Upper lobe of left lung (tissue), 6 donors: ENCODE results near the gene TMEM183A. TPM values are rescaled to one million over a fixed set of nuclear protein-coding genes. Genes with fewer than 3 reads are reported as not detected.
"Not testable (repeated sequence)": the region's sequence is repeated elsewhere in the genome, so short reads cannot be mapped to it uniquely, and the experiment has no call there.

Source experiments
- ATAC-seq, 2 donors: fragments of 200-7000 bp; cut with Tn5 transposase; one replicate each; pipeline ENCODE4 v1.9.1; 2022; ENCODE audit warnings: mild to moderate bottlenecking in 2 of 2, moderate library complexity in 2 of 2; ENCODE audit not compliant: low FRiP score in 2 of 2
- DNase-seq, 2 donors: peaks; one replicate each; pipeline ENCODE4 v3.0.0-alpha.2; 2019 to 2020
- H3K27ac ChIP-seq, 4 donors: fragments of 200-600 bp; sonication (generic); one replicate each; pipeline ENCODE4 v1.5.1; 2016 to 2019
- H3K27me3 ChIP-seq, 4 donors: fragments of 200-600 bp; sonication (generic); one replicate each; pipeline ENCODE4 v1.5.1; 2017 to 2019
- H3K36me3 ChIP-seq, 4 donors: fragments of 200-600 bp; sonication (generic); one replicate each; pipeline ENCODE4 v1.5.1; 2016 to 2019
- H3K4me1 ChIP-seq, 4 donors: fragments of 200-600 bp; sonication (generic); one replicate each; pipeline ENCODE4 v1.5.1; 2018 to 2019
- H3K4me3 ChIP-seq, 4 donors: fragments of 200-600 bp; sonication (generic); one replicate each; pipeline ENCODE4 v1.5.1; 2017 to 2019; ENCODE audit warnings: mild to moderate bottlenecking in 2 of 4, moderate library complexity in 1 of 4
- H3K9me3 ChIP-seq, 4 donors: fragments of 200-600 bp; sonication (generic); one replicate each; pipeline ENCODE4 v1.5.1; 2018 to 2019
- CTCF ChIP-seq, 6 experiments: fragments of 450-650 bp in 4 of 6; fragments of 200-600 bp in 2 of 6; sonication (generic) in 2 of 6; IDR thresholded peaks; one replicate each; pipeline ENCODE4 v1.5.1; 2016 to 2019; ENCODE audit warnings: antibody characterized with exemption in 6 of 6
- EP300 ChIP-seq, 4 donors: sonication (generic); formaldehyde crosslinking; IDR thresholded peaks; one replicate each; pipeline ENCODE4 v1.5.1; 2017; ENCODE audit warnings: antibody characterized with exemption in 4 of 4, control low read depth in 2 of 4
- POLR2A ChIP-seq, 4 donors: fragments of 450-650 bp; IDR thresholded peaks; one replicate each; pipeline ENCODE4 v1.5.1; 2016 to 2017; ENCODE audit warnings: antibody characterized with exemption in 4 of 4, mild to moderate bottlenecking in 2 of 4
- POLR2AphosphoS5 ChIP-seq, 2 donors: sonication (generic); formaldehyde crosslinking; IDR thresholded peaks; one replicate each; pipeline ENCODE4 v1.5.1; 2017; ENCODE audit warnings: antibody characterized with exemption in 2 of 2
- WGBS, 2 donors: methylation state at CpG; one replicate each; pipeline ENCODE4 v1.1.5; 2017 to 2018; 5-methylcytosine and 5-hydroxymethylcytosine counted together
- total RNA-seq, 6 donors: library from RNA; depleted of rRNA in 4 of 6; stranded (reverse); fragments of >200 nt in 4 of 6; gene quantifications; one replicate each; pipeline versions ENCODE4 v1.1.0 to v1.2.1, GENCODE V29; 2016 to 2021
- donor health status: DM: no; HTN: no; CAD: no; lungs with moderate emphysema.
- donor health status: DM: no; HTN: yes; CAD: no; lungs with severe emphysema.

TMEM183A gene
- total RNA-seq, 6 donors from 2014 or later = 45.4 to 71.9 (median 68.1) TPM

DNA sequence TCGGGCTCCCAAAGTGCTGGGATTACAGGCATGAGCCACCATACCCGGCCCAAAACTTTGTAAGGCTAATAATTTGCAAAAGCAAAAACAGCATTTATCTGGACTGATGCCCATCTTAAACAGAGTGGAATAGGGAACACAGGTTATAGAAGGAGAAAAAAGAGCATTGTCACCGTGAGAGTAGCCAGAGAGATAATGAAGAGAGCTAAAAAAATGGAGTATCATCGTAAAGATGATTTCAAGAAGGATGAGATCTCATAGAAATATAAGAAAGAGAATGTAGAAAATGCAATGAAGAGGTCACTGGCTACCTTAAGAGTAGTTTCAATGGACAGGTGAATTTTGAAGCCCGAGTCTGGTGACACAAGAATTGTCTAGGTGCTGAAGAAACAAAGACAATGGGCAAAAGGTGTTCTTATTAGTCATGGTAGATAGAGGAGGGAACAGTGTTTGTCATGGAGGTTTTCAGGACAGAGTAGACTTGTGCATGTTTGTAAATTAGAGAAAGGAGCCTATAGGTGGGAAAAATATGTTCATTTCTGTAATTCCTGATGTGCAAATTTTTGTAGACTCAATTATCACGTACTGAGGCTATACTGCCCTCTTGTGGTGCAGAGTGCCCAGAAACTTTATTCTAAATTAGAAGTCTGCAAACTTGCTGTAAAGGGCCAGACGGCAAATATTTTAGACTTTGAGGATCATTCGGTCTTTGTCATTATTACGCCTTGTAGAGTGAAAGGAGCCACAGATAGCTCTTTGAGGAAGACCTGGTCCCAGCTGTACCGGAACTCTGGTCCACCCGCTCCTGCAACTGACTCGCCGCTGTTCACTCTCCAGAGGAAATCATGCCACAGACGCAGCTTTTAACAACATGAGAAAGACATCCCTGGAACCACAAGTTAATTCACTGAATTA lies 8.1 kb upstream of the TMEM183A start:
- 36 to 41% methylated on average over 14 of the region's 14 CpGs for WGBS, 2 donors
- peak; percentile 61 to 82 for ATAC-seq
- peak in 1 of 2 donors; percentile 28 for DNase-seq
- no peaks in the 10 kb centered on the region for H3K9me3 ChIP-seq
- H3K36me3 ChIP-seq = no peaks in the 10 kb centered on the region
- no peak overlapping the region for H3K27ac ChIP-seq
- no peak for TF ChIP-seq EP300 (IDR thresholded peaks at IDR 0.05)
- TF ChIP-seq CTCF (IDR thresholded peaks at IDR 0.05) = peak; percentile 54 to 78 (median 76)
- no peak for TF ChIP-seq POLR2AphosphoS5 (IDR thresholded peaks at IDR 0.05)
- no peak for TF ChIP-seq POLR2A (IDR thresholded peaks at IDR 0.05)
- H3K27me3 ChIP-seq = peaks cover 0 to 4% (median 0%) of the 10 kb centered on the region in 4 donors
- H3K4me1 ChIP-seq = peaks cover 0 to 6% (median 4%) of the 10 kb centered on the region in 4 donors
- no peak overlapping the region for H3K4me3 ChIP-seq

DNA sequence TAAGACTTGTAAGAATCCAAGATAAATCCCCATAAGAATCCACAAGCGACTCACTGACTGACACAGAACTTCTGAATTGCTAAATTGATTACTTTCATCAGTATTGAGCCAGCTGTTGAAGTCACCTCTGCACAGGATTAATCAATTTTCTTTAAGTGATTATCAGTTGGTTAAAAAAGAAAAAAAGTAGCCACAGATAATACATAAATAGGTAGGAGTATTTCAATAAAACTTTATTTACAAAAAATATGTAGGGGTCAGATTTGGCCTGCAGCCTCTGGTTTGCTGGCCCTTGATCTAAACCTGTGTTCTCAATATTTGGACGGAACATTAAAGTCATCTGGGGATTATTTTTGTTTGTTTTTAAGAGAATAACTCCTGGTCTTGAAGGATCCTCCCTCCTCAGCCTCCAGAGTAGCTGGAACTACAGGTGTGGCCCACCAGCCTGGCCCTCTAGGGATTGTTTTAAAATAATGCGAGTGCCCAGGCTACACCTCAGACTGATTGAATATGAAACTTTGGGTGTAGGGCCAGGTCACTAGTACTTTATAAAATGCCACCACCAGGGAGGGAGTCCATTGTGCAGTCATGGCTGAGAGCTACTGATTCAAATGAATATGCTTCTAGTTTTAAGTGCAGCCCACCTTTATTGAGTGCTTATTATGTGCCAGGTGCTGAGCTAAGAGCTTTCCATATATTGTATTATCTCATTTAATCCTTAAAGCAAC lies 6.8 kb upstream of the TMEM183A start:
- no peak for TF ChIP-seq CTCF (IDR thresholded peaks at IDR 0.05)
- TF ChIP-seq POLR2AphosphoS5 (IDR thresholded peaks at IDR 0.05) = no peak
- no peak for TF ChIP-seq EP300 (IDR thresholded peaks at IDR 0.05)
- no peak for TF ChIP-seq POLR2A (IDR thresholded peaks at IDR 0.05)
- 86% methylated on average over 3 of the region's 3 CpGs for WGBS, 2 donors
- DNase-seq (no peak), ATAC-seq (no peak)
- Histone ChIP-seq H3K4me3 (no peak overlapping the region), H3K36me3 (no peaks in the 10 kb centered on the region), H3K9me3 (no peaks in the 10 kb centered on the region), H3K27me3 (peaks cover 0 to 4% (median 0%) of the 10 kb centered on the region in 4 donors), H3K27ac (no peak overlapping the region), H3K4me1 (peaks cover 0 to 6% (median 4%) of the 10 kb centered on the region in 4 donors)

- H3K27me3 ChIP-seq = no peaks in the 10 kb centered on the region
- no peak for ATAC-seq
- DNase-seq = no peak
- H3K9me3 ChIP-seq = no peaks in the 10 kb centered on the region
- 82 to 85% methylated on average over 9 of the region's 9 CpGs for WGBS, 2 donors
- no peak overlapping the region for H3K4me3 ChIP-seq
- TF ChIP-seq POLR2AphosphoS5 (IDR thresholded peaks at IDR 0.05) (no peak), EP300 (IDR thresholded peaks at IDR 0.05) (no peak), CTCF (IDR thresholded peaks at IDR 0.05) (no peak), POLR2A (IDR thresholded peaks at IDR 0.05) (no peak)
- H3K4me1 ChIP-seq = peaks cover 4 to 18% (median 7%) of the 10 kb centered on the region in 4 donors
- H3K36me3 ChIP-seq = no peaks in the 10 kb centered on the region
- H3K27ac ChIP-seq = no peak overlapping the region
Observed at GRCh38 chr1:203001986-203002385, 5.2 kb upstream of the TMEM183A start.

GRCh38 chr1:203002951-203003350 lies 4.2 kb upstream of the TMEM183A start:
- ATAC-seq (no peak), DNase-seq (no peak)
- H3K36me3 ChIP-seq = no peaks in the 10 kb centered on the region
- no peaks in the 10 kb centered on the region for H3K27me3 ChIP-seq
- no peak overlapping the region for H3K27ac ChIP-seq
- H3K4me3 ChIP-seq = no peak overlapping the region
- no peaks in the 10 kb centered on the region for H3K9me3 ChIP-seq
- 83 to 88% methylated on average over 1 of the region's 1 CpG for WGBS, 2 donors
- H3K4me1 ChIP-seq = peaks cover 5 to 20% (median 7%) of the 10 kb centered on the region in 4 donors
- TF ChIP-seq EP300 (IDR thresholded peaks at IDR 0.05) (no peak), CTCF (IDR thresholded peaks at IDR 0.05) (no peak), POLR2AphosphoS5 (IDR thresholded peaks at IDR 0.05) (no peak), POLR2A (IDR thresholded peaks at IDR 0.05) (no peak)

- peak overlapping the region in 1 of 4 donors; percentile 97 for H3K27ac ChIP-seq
- peaks cover 14 to 32% (median 17%) of the 10 kb centered on the region in 4 donors for H3K4me1 ChIP-seq
- not testable (repeated sequence) for DNase-seq, H3K4me3 ChIP-seq, ATAC-seq, H3K9me3 ChIP-seq, H3K27me3 ChIP-seq
- 70 to 78% methylated on average over 17 of the region's 17 CpGs for WGBS, 2 donors
- peaks cover 5 to 21% (median 10%) of the 10 kb centered on the region in 4 donors for H3K36me3 ChIP-seq
Observed at GRCh38 chr1:203005395-203006142, 1.6 kb upstream of the TMEM183A start.
